ENCODE results near the gene PFKL.

PFKL gene

GRCh38 chr21:44324106-44324853, 24.4 kb downstream of the PFKL start:
- in situ Hi-C loops (cut with HindIII; ENCODE audit: low pct_unique_long_range_greater_than_20kb, low sequenced_read_pairs) = no loop called here
- no peak for DNase-seq (ENCODE audit: low read depth in 1 of 2, low spot score in 1 of 2)
- no peak for TF ChIP-seq JUND (IDR thresholded peaks at IDR 0.05; ENCODE audit: low read depth)

- in situ Hi-C loops (cut with HindIII; ENCODE audit: low pct_unique_long_range_greater_than_20kb, low sequenced_read_pairs) = no loop called here
- DNase-seq (ENCODE audit: low read depth in 1 of 2, low spot score in 1 of 2) = no peak
Observed at GRCh38 chr21:44324854-44325107, 24.9 kb downstream of the PFKL start.

GRCh38 chr21:44325386-44326271, 25.8 kb downstream of the PFKL start:
- in situ Hi-C loops (cut with HindIII; ENCODE audit: low pct_unique_long_range_greater_than_20kb, low sequenced_read_pairs) = no loop called here
- no peak for TF ChIP-seq JUND (IDR thresholded peaks at IDR 0.05; ENCODE audit: low read depth)

More at GRCh38 chr21:44324854-44325107, 24.9 kb downstream of the PFKL start:
- no peak for TF ChIP-seq JUND (IDR thresholded peaks at IDR 0.05; ENCODE audit: low read depth)

GRCh38 chr21:44326272-44326647, 26.4 kb downstream of the PFKL start:
- TF ChIP-seq JUND (IDR thresholded peaks at IDR 0.05; ENCODE audit: low read depth) = no peak
- in situ Hi-C loops (cut with HindIII; ENCODE audit: low pct_unique_long_range_greater_than_20kb, low sequenced_read_pairs) = no loop called here
- no peak for DNase-seq (ENCODE audit: low read depth in 1 of 2, low spot score in 1 of 2)

More at GRCh38 chr21:44325386-44326271, 25.8 kb downstream of the PFKL start:
- no peak for DNase-seq (ENCODE audit: low read depth in 1 of 2, low spot score in 1 of 2)

DNA sequence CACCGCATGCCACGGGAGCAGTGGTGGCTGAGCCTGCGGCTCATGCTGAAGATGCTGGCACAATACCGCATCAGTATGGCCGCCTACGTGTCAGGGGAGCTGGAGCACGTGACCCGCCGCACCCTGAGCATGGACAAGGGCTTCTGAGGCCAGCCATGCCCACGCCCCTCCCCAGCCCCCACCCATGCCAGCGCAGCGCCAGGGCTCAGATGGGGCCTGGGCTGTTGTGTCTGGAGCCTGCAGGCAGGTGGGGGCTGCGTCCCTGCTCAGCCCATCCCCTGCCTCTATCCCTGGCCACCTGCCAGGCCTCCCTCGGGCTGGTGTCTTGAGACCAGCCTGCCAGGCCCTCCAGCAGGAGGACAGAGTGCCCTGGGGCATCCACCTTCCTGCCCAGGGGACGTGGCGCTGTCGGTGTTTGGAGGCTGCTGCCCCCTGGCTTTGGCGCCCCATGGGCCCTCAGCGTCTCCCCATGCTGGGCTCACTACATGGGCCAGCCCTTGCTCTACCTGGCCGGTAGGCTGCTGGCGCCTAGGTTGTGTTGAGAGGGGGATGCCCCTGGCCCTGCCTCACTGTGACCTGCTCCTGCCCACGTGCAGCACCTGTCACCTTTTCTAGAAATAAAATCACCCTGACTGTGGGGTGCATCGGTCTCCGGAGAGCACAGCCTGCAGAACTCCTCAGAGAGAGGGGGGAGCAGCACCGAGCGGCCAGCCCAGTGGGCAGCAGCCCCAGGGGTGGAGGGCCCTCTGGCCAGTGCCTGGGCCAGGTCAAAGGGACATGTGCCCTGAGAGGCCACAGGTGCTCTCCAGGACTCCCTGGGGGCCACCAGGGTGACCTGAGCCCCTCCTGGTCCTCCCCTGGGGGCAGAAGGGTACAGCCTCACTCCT, 27.1 kb downstream of the PFKL start:
- no peak for DNase-seq (ENCODE audit: low read depth in 1 of 2, low spot score in 1 of 2)
- no peak for TF ChIP-seq JUND (IDR thresholded peaks at IDR 0.05; ENCODE audit: low read depth)
- in situ Hi-C loops (cut with HindIII; ENCODE audit: low pct_unique_long_range_greater_than_20kb, low sequenced_read_pairs) = no loop called here

- in situ Hi-C loops (cut with HindIII; ENCODE audit: low pct_unique_long_range_greater_than_20kb, low sequenced_read_pairs) = no loop called here
- TF ChIP-seq JUND (IDR thresholded peaks at IDR 0.05; ENCODE audit: low read depth) = no peak
Observed at GRCh38 chr21:44327603-44327974, 27.7 kb downstream of the PFKL start.

GRCh38 chr21:44328242-44328895, 28.5 kb downstream of the PFKL start:
- DNase-seq (ENCODE audit: low read depth in 1 of 2, low spot score in 1 of 2) = no peak
- in situ Hi-C loops (cut with HindIII; ENCODE audit: low pct_unique_long_range_greater_than_20kb, low sequenced_read_pairs) = no loop called here
- no peak for TF ChIP-seq JUND (IDR thresholded peaks at IDR 0.05; ENCODE audit: low read depth)

More at GRCh38 chr21:44327603-44327974, 27.7 kb downstream of the PFKL start:
- no peak for DNase-seq (ENCODE audit: low read depth in 1 of 2, low spot score in 1 of 2)

- DNase-seq (ENCODE audit: low read depth in 1 of 2, low spot score in 1 of 2) = no peak
- in situ Hi-C loops (cut with HindIII; ENCODE audit: low pct_unique_long_range_greater_than_20kb, low sequenced_read_pairs) = no loop called here
- TF ChIP-seq JUND (IDR thresholded peaks at IDR 0.05; ENCODE audit: low read depth) = no peak
Observed at GRCh38 chr21:44329086-44329889, 29.4 kb downstream of the PFKL start.

GRCh38 chr21:44329971-44330681, 30.3 kb downstream of the PFKL start:
- no peak for TF ChIP-seq JUND (IDR thresholded peaks at IDR 0.05; ENCODE audit: low read depth)
- in situ Hi-C loops (cut with HindIII; ENCODE audit: low pct_unique_long_range_greater_than_20kb, low sequenced_read_pairs) = no loop called here
- DNase-seq (ENCODE audit: low read depth in 1 of 2, low spot score in 1 of 2) = no peak

DNA sequence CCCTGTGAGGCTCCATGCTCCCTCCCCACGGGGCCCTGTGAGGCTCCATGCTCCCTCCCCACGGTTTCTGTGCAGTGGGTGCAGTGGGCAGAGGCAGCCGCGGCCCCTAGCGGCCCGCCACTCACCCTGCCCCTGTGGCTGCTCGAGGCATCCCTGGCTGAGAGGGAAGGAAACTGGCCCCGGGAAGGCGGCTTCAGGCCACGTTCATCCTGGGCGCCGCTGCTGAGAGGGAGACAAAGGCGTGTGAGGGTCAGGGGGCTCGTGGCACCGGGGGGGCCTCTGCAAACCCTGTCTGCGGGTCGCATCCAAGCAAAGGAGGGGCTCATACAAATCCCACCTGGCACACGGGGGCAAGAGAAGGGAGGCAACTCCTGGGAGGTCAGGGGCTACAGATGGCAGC, 30.8 kb downstream of the PFKL start:
- no peak for TF ChIP-seq JUND (IDR thresholded peaks at IDR 0.05; ENCODE audit: low read depth)
- in situ Hi-C loops (cut with HindIII; ENCODE audit: low pct_unique_long_range_greater_than_20kb, low sequenced_read_pairs) = no loop called here
- DNase-seq (ENCODE audit: low read depth in 1 of 2, low spot score in 1 of 2) = no peak

DNA sequence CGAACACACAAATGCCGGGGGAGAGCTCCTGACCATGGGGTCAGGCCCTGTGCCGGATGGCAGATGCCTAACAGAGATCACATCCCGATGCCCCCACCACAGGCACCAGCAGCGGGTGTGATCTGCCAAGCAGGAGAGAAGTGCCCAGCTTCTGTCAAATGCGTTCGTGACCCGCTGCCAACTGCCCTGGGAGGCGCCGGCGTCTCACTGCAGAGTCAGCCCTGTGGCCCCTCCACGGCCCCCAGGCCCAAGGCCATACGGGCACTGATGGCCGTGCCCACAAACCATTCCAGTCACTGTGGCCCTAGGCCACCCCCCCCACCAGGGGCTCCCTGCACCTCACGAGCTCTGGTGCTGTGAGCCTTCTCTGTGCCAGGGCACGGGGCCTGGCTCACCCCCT, 31.4 kb downstream of the PFKL start:
- in situ Hi-C loops (cut with HindIII; ENCODE audit: low pct_unique_long_range_greater_than_20kb, low sequenced_read_pairs) = no loop called here
- DNase-seq (ENCODE audit: low read depth in 1 of 2, low spot score in 1 of 2) = no peak
- TF ChIP-seq JUND (IDR thresholded peaks at IDR 0.05; ENCODE audit: low read depth) = no peak
